Measurements from ENCODE around the gene RNU2-63P. TPM values are rescaled to one million over a fixed set of nuclear protein-coding genes. Genes with fewer than 3 reads are reported as not detected.

The RNU2-63P gene
- total RNA-seq, 4 donors from 2014 or later, result not detected

DNA sequence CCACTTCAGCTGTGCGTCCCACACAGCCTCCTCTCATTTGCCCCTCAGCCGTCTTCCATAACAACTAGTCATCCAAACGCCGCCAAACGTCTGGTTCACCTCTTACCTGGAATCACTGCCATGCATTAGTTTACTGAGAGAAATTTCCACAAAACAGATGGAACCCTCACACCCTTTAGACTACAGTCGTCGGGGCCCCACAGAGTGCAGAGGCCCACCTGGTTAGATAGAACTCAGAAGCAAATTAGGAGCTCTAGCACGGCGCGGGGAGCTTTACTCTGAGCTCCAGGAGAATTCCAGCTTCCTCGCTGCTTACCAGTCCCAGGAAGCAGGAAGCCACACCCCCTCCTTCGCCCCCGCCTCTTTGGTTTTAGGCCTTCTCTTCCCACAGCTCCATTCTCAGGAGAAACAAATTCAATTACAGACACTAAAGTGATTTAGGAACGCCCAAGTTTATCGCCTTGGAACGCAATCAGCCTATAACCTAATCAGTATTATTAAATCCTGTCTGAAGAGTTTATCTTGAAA is 9.4 kb downstream of the RNU2-63P start:
- TF ChIP-seq, protein P1, sequence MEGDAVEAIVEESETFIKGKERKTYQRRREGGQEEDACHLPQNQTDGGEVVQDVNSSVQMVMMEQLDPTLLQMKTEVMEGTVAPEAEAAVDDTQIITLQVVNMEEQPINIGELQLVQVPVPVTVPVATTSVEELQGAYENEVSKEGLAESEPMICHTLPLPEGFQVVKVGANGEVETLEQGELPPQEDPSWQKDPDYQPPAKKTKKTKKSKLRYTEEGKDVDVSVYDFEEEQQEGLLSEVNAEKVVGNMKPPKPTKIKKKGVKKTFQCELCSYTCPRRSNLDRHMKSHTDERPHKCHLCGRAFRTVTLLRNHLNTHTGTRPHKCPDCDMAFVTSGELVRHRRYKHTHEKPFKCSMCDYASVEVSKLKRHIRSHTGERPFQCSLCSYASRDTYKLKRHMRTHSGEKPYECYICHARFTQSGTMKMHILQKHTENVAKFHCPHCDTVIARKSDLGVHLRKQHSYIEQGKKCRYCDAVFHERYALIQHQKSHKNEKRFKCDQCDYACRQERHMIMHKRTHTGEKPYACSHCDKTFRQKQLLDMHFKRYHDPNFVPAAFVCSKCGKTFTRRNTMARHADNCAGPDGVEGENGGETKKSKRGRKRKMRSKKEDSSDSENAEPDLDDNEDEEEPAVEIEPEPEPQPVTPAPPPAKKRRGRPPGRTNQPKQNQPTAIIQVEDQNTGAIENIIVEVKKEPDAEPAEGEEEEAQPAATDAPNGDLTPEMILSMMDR (IDR thresholded peaks at IDR 0.05; ENCODE audit: low read depth), result no peak

DNA sequence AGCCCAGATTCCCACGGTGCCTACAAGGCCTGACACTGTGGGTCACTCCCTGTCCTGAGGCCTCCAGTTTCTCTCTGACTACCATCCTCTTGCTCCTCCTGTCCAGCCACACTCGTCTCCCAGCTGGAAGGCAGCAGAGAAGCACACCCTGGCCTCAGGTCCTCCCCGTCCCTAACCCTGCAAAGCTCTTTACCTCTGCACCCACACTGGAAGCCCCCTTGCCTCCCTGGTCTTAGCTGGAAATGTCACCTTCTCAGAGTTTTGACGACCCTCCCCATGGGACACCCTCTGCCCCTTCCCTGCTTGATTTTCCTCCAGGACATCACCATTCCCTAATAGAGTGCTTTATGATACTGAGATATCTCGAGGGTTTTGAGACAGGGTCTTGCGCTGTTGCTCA is 10.6 kb downstream of the RNU2-63P start:
- TF ChIP-seq, protein P1 (IDR thresholded peaks at IDR 0.05; ENCODE audit: low read depth), result no peak

DNA sequence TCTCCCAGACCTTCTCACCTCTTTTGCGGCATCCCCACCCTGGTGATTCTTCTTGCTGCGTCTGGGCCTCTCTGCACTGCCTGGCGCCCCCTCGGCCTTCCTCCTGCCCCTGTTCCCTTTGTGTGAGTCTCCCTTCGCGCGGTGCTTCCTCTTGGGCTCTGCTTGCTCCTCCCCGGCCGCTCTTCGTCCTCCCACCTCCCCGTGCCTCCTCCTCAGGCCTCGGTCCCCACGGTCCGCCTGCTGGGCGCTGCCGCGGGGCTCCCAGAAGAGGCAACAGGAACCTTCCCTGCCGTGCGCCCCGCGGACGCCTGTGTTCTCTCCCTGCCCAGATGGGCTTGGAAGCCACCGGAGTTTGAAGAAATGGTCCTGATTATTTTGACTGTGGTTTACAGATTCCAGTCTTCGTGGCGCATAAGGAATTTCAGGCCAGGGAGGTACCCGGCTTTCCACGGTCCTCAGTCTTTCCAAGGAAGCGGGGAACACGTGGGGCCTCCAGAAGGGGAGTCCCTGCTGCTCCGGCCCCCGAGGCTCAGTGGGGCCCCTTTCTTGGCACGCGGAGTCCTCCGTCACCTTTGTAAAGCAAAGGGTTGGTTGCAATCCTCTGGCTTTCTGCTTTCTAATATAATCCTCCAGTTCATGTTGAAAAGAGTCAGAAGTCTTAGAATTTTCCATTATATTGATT is 13.1 kb downstream of the RNU2-63P start:
- TF ChIP-seq, protein P1 (IDR thresholded peaks at IDR 0.05; ENCODE audit: low read depth), result no peak

DNA sequence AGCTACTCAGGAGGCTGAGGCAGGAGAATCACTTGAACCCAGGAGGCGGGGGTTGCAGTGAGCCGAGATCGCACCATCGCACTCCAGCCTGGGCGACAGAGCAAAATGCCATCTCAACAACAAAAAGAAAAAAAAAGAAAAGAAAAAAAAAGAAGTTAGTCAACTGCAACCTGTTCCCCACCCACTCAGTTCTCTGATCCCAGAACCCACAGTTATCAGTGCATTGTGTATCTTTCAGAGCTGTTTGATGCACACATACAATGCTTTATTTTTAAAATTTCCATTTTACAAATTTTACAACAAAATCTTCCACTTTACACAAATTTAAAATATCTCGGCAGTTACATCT is 14.0 kb downstream of the RNU2-63P start:
- TF ChIP-seq, protein P1 (IDR thresholded peaks at IDR 0.05; ENCODE audit: low read depth), result no peak

DNA sequence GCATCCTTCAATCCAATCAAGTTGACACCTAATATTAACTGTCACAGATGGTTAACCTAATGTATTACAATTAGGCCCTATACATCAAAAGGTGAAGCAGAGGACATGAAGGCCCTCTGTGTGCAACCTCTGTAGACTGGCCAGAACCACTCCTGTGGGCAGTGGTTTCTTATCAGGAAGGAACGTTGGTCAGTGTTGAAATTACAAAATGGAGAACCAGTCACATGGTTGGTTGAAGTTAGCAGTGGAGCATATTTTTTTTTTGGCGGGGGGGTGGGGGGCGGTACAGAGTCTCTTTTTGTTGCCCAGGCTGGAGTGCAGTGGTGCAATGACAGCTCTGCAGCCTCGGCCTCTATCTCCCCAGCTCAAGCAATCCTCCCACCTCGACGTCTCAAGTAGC is 19.8 kb downstream of the RNU2-63P start:
- TF ChIP-seq, protein P1 (IDR thresholded peaks at IDR 0.05; ENCODE audit: low read depth), result no peak

DNA sequence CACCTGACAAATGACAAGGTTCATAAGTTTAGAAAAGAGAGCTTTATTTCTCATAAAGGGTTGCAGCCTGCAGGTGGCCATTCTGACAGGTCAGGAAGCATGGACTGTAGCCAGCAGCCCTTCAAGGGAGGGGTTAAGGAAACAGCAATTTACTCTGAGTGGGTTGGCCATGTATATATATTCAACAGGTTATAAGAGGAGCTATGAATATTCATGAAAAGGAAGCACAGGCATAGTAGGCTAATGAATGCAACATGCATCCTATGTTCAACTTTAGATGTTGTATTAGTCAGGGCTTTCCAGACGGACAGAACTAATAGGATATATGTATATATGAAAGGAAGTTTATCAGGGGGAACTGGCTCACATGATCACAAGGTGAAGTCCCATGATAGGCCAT is 20.6 kb downstream of the RNU2-63P start:
- TF ChIP-seq, protein P1 (IDR thresholded peaks at IDR 0.05; ENCODE audit: low read depth), result no peak

Small RNAs within 50 kb of the gene (small RNA-seq; reads per million reads assigned to genes)
- gene RNU2-63P, result not detected

Other genes with a start within 250 kb of the RNU2-63P start
- 1 to 10 TPM; 4.2 to 9.8 (median 6.9) TPM for gene RGPD2, start 190.8 kb downstream of the RNU2-63P start, total RNA-seq
- gene KRCC1, start 39.2 kb upstream of the RNU2-63P start, total RNA-seq, result 10 to 100 TPM; 35.7 to 61.0 (median 51.5) TPM
- not detected for gene SMYD1, start 51.3 kb upstream of the RNU2-63P start, total RNA-seq
- gene FABP1, start 111.5 kb upstream of the RNU2-63P start, total RNA-seq, result not detected
- 10 to 100 TPM in 3 of 4 donors, 1 to 10 TPM in 1; 5.1 to 44.4 (median 24.2) TPM for gene THNSL2, start 153.8 kb upstream of the RNU2-63P start, total RNA-seq

Data from subcutaneous adipose tissue (tissue), 4 donors.